ENCODE measurements around the gene CAMTA1. TPM values are rescaled to one million over a fixed set of nuclear protein-coding genes. Genes with fewer than 3 reads are reported as not detected.

CAMTA1 gene
- total RNA-seq, 1 donor from 2014 or later: 62.9 TPM

DNA sequence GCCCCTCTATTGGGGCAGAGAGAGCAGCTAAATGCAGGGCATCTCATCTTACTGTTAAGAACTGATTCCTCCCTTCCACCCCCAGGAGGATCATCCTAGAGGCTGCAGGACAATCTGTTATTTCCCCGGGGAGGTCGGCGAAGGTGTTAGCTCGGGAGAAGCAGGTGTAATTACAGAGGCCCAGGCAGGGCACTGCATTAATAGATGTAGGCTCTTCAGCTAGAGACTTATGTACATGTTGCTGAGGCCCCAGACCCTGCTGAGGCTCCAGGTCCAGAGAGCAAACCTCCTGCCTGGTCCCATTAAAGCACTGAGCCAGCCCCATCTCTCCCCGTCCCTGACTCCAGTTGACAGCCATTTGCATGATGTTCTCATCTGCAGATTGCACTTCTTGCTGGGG lies 665.6 kb downstream of the CAMTA1 start:
- H3K36me3 ChIP-seq: no peaks in the 10 kb centered on the region
- no peak overlapping the region for H3K4me3 ChIP-seq
- peaks cover 21% of the 10 kb centered on the region for H3K4me1 ChIP-seq
- DNase-seq (ENCODE audit: extremely low spot score in 2 of 2): no peak
- no peak overlapping the region for H3K27ac ChIP-seq
- H3K9me3 ChIP-seq: no peaks in the 10 kb centered on the region
- intact Hi-C loops (cut with DNase I): no loop called here
- TF ChIP-seq POLR2AphosphoS5 (IDR thresholded peaks at IDR 0.05; ENCODE audit: insufficient read depth in 1 of 2, low read depth in 1 of 2) (no peak), POLR2A (IDR thresholded peaks at IDR 0.05) (no peak)
- TF ChIP-seq, protein P1, sequence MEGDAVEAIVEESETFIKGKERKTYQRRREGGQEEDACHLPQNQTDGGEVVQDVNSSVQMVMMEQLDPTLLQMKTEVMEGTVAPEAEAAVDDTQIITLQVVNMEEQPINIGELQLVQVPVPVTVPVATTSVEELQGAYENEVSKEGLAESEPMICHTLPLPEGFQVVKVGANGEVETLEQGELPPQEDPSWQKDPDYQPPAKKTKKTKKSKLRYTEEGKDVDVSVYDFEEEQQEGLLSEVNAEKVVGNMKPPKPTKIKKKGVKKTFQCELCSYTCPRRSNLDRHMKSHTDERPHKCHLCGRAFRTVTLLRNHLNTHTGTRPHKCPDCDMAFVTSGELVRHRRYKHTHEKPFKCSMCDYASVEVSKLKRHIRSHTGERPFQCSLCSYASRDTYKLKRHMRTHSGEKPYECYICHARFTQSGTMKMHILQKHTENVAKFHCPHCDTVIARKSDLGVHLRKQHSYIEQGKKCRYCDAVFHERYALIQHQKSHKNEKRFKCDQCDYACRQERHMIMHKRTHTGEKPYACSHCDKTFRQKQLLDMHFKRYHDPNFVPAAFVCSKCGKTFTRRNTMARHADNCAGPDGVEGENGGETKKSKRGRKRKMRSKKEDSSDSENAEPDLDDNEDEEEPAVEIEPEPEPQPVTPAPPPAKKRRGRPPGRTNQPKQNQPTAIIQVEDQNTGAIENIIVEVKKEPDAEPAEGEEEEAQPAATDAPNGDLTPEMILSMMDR (IDR thresholded peaks at IDR 0.05): no peak
- no peaks in the 10 kb centered on the region for H3K27me3 ChIP-seq

DNA sequence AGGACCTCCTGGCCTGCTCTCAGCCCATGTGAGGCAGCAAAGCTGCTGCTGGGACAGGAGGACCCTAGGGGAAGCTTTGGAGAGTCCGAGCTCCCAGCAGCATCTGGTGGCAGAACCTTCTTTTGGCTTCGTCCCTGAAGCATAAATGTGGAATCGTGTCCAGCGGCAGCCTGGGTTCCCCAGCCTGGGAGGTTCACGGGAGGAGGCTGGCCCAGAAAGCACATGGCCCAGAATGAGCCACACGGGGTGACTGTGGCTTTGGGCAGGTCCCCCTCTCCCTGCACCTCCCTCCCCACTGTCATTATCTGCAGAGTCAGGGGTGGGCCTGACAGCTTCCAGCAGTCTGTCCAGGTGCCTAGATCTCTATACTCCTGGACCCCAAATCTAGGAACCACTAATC lies 667.8 kb downstream of the CAMTA1 start:
- Histone ChIP-seq H3K27ac (no peak overlapping the region), H3K9me3 (no peaks in the 10 kb centered on the region), H3K36me3 (no peaks in the 10 kb centered on the region), H3K4me3 (no peak overlapping the region), H3K27me3 (no peaks in the 10 kb centered on the region), H3K4me1 (peaks cover 29% of the 10 kb centered on the region)
- intact Hi-C loops (cut with DNase I): no loop called here
- DNase-seq (ENCODE audit: extremely low spot score in 2 of 2): no peak
- no peak for TF ChIP-seq POLR2A (IDR thresholded peaks at IDR 0.05)
- no peak for TF ChIP-seq POLR2AphosphoS5 (IDR thresholded peaks at IDR 0.05; ENCODE audit: insufficient read depth in 1 of 2, low read depth in 1 of 2)
- TF ChIP-seq, protein P1 (IDR thresholded peaks at IDR 0.05): no peak

GRCh38 chr1:7454052-7454815 lies 669.0 kb downstream of the CAMTA1 start:
- intact Hi-C loops (cut with DNase I): no loop called here
- DNase-seq (ENCODE audit: extremely low spot score in 2 of 2): no peak

DNA sequence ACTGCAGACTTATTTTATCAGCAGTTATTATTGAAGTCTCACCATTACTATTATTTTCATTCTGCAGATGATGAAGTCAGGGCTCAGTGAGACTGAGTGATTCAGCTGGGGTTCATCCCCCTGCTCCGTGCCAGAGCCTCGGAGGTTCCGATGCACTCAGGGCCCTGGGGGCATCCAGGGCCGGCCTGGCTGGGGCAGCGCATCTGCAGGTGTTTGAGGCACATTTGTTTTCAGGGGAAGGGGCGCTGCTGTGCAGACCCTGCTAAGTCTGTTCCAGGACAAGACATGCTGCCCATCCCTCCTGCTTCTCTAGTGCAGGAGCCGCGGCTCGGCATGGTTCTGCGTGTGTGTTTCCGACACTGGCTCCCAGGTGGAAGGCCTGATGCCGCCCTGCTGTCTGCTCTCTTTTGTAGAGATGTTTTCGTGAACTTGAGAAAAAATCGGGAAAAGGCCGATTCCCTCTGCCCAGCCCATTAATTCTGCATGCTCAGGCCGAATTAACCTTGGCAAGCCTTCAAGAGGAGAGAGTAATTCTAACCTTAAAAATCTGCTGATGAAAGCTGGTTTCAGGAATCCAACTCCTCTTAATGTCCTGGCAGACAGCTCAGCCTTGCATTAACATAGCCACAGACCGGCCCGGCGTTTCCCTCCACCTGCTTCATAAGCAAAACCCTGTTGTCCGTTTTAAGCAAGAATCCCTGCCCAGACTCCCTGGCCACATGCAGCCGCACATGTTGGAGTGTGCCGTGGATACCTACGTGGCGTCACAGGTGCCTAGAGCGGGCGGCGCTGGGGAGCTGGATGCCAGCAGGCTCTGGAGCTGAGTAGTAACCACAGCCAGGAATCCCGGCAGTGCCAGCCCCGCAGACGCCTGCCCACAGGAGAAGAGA lies 669.9 kb downstream of the CAMTA1 start:
- no peaks in the 10 kb centered on the region for H3K36me3 ChIP-seq
- H3K4me1 ChIP-seq: peaks cover 29% of the 10 kb centered on the region
- TF ChIP-seq, protein P1 (IDR thresholded peaks at IDR 0.05): no peak
- TF ChIP-seq POLR2AphosphoS5 (IDR thresholded peaks at IDR 0.05; ENCODE audit: insufficient read depth in 1 of 2, low read depth in 1 of 2) (no peak), POLR2A (IDR thresholded peaks at IDR 0.05) (no peak)
- no peaks in the 10 kb centered on the region for H3K9me3 ChIP-seq
- intact Hi-C loops (cut with DNase I): no loop called here
- DNase-seq (ENCODE audit: extremely low spot score in 2 of 2): no peak
- H3K27ac ChIP-seq: no peak overlapping the region
- no peaks in the 10 kb centered on the region for H3K27me3 ChIP-seq
- no peak overlapping the region for H3K4me3 ChIP-seq

More at GRCh38 chr1:7454052-7454815, 669.0 kb downstream of the CAMTA1 start:
- no peaks in the 10 kb centered on the region for H3K27me3 ChIP-seq
- peaks cover 29% of the 10 kb centered on the region for H3K4me1 ChIP-seq
- no peaks in the 10 kb centered on the region for H3K36me3 ChIP-seq
- H3K27ac ChIP-seq: no peak overlapping the region
- no peak overlapping the region for H3K4me3 ChIP-seq
- H3K9me3 ChIP-seq: no peaks in the 10 kb centered on the region
- TF ChIP-seq, protein P1 (IDR thresholded peaks at IDR 0.05): no peak
- TF ChIP-seq POLR2AphosphoS5 (IDR thresholded peaks at IDR 0.05; ENCODE audit: insufficient read depth in 1 of 2, low read depth in 1 of 2) (no peak), POLR2A (IDR thresholded peaks at IDR 0.05) (no peak)
